ENCODE results near the gene ITPKB.

Gene ITPKB

GRCh38 chr1:226692051-226692792, 46.9 kb downstream of the ITPKB start:
- H3K79me2 ChIP-seq (ENCODE audit: low read length) = peaks cover 69% of the 10 kb centered on the region
- no peaks in the 10 kb centered on the region for H3K4me1 ChIP-seq (ENCODE audit: low read length)
- TF ChIP-seq CTCF (IDR thresholded peaks at IDR 0.05; ENCODE audit: low read length) (no peak), EZH2phosphoT487 (IDR thresholded peaks at IDR 0.05; ENCODE audit: low read length) (no peak), EZH2 (optimal IDR thresholded peaks at IDR 0.05; ENCODE audit: low read depth, low read length) (no peak)
- H3K4me2 ChIP-seq (ENCODE audit: low read depth, low read length) = no peak overlapping the region
- H3K27me3 ChIP-seq (replicated peaks; ENCODE audit: insufficient read depth, low read length) = no peaks in the 10 kb centered on the region
- H4K20me1 ChIP-seq (ENCODE audit: insufficient read depth, low read length) = no peaks in the 10 kb centered on the region
- H3F3A ChIP-seq (ENCODE audit: insufficient read depth, low read length) = no peaks in the 10 kb centered on the region
- no peaks in the 10 kb centered on the region for H3K9me2 ChIP-seq (replicated peaks; ENCODE audit: insufficient read depth, low read length)
- H3K36me3 ChIP-seq (replicated peaks; ENCODE audit: insufficient read depth, low read length) = no peaks in the 10 kb centered on the region
- H3K27ac ChIP-seq (ENCODE audit: low read length) = no peak overlapping the region
- H2AFZ ChIP-seq (ENCODE audit: low read length) = no peak overlapping the region
- H3K9me3 ChIP-seq (replicated peaks; ENCODE audit: insufficient read depth, low read length) = no peaks in the 10 kb centered on the region
- H3K4me3 ChIP-seq (ENCODE audit: low read length) = no peak overlapping the region
- H3K9ac ChIP-seq (ENCODE audit: low read length) = no peak overlapping the region
- DNase-seq = no peak

- DNase-seq = no peak
- no peaks in the 10 kb centered on the region for H3K27me3 ChIP-seq (replicated peaks; ENCODE audit: insufficient read depth, low read length)
- no peaks in the 10 kb centered on the region for H3K9me3 ChIP-seq (replicated peaks; ENCODE audit: insufficient read depth, low read length)
- H3K27ac ChIP-seq (ENCODE audit: low read length) = no peak overlapping the region
- H3F3A ChIP-seq (ENCODE audit: insufficient read depth, low read length) = no peaks in the 10 kb centered on the region
- TF ChIP-seq EZH2phosphoT487 (IDR thresholded peaks at IDR 0.05; ENCODE audit: low read length) (no peak), EZH2 (optimal IDR thresholded peaks at IDR 0.05; ENCODE audit: low read depth, low read length) (no peak), CTCF (IDR thresholded peaks at IDR 0.05; ENCODE audit: low read length) (no peak)
- no peaks in the 10 kb centered on the region for H3K9me2 ChIP-seq (replicated peaks; ENCODE audit: insufficient read depth, low read length)
- H2AFZ ChIP-seq (ENCODE audit: low read length) = no peak overlapping the region
- H3K4me2 ChIP-seq (ENCODE audit: low read depth, low read length) = no peak overlapping the region
- H3K4me1 ChIP-seq (ENCODE audit: low read length) = no peaks in the 10 kb centered on the region
- H3K4me3 ChIP-seq (ENCODE audit: low read length) = no peak overlapping the region
- no peaks in the 10 kb centered on the region for H4K20me1 ChIP-seq (ENCODE audit: insufficient read depth, low read length)
- H3K79me2 ChIP-seq (ENCODE audit: low read length) = peaks cover 69% of the 10 kb centered on the region
- H3K9ac ChIP-seq (ENCODE audit: low read length) = no peak overlapping the region
- H3K36me3 ChIP-seq (replicated peaks; ENCODE audit: insufficient read depth, low read length) = no peaks in the 10 kb centered on the region
Observed at GRCh38 chr1:226691247-226691646, 47.8 kb downstream of the ITPKB start.

GRCh38 chr1:226690460-226690982, 48.6 kb downstream of the ITPKB start:
- Histone ChIP-seq H2AFZ (ENCODE audit: low read length) (no peak overlapping the region), H3K9ac (ENCODE audit: low read length) (no peak overlapping the region), H3K79me2 (ENCODE audit: low read length) (peaks cover 70% of the 10 kb centered on the region), H3K27ac (ENCODE audit: low read length) (no peak overlapping the region), H3K9me3 (replicated peaks; ENCODE audit: insufficient read depth, low read length) (no peaks in the 10 kb centered on the region), H3K4me2 (ENCODE audit: low read depth, low read length) (no peak overlapping the region), H3K4me1 (ENCODE audit: low read length) (no peaks in the 10 kb centered on the region), H4K20me1 (ENCODE audit: insufficient read depth, low read length) (no peaks in the 10 kb centered on the region), H3K27me3 (replicated peaks; ENCODE audit: insufficient read depth, low read length) (no peaks in the 10 kb centered on the region), H3F3A (ENCODE audit: insufficient read depth, low read length) (no peaks in the 10 kb centered on the region), H3K9me2 (replicated peaks; ENCODE audit: insufficient read depth, low read length) (no peaks in the 10 kb centered on the region), H3K36me3 (replicated peaks; ENCODE audit: insufficient read depth, low read length) (no peaks in the 10 kb centered on the region), H3K4me3 (ENCODE audit: low read length) (no peak overlapping the region)
- no peak for TF ChIP-seq EZH2phosphoT487 (IDR thresholded peaks at IDR 0.05; ENCODE audit: low read length)
- TF ChIP-seq CTCF (IDR thresholded peaks at IDR 0.05; ENCODE audit: low read length) = no peak
- no peak for TF ChIP-seq EZH2 (optimal IDR thresholded peaks at IDR 0.05; ENCODE audit: low read depth, low read length)
- DNase-seq = no peak

Data from MM.1S (cell line).